GM23338 (cell line): Measurements from ENCODE around the gene SBF2.

Experiments used
- CREB1 ChIP-seq: fragments of 250-450 bp; sonication (Bioruptor Pico); IDR thresholded peaks from 2 replicates; pipeline ENCODE4 v1.5.0; 2020; ENCODE audit warnings: low read depth, mild to moderate bottlenecking, moderate library complexity
- EZH2 ChIP-seq: fragments of 200-600 bp; sonication (generic); IDR thresholded peaks from one replicate; pipeline ENCODE4 v1.8.0; 2017; ENCODE audit warnings: antibody characterized with exemption, mild to moderate bottlenecking, low read depth; ENCODE audit not compliant: unreplicated experiment
- EZH2phosphoT487 ChIP-seq: fragments of 200-600 bp; sonication (generic); IDR thresholded peaks from one replicate; pipeline ENCODE4 v1.8.1; 2018; ENCODE audit warnings: antibody characterized with exemption; ENCODE audit not compliant: unreplicated experiment
- JUNB ChIP-seq: IDR thresholded peaks from one replicate; pipeline ENCODE4 v1.6.1; 2016; ENCODE audit warnings: antibody characterized with exemption; ENCODE audit not compliant: unreplicated experiment
- NANOG ChIP-seq: IDR thresholded peaks from 2 replicates; pipeline ENCODE4 v1.6.1; 2016; ENCODE audit warnings: antibody characterized with exemption, borderline replicate concordance
- POLR2AphosphoS5 ChIP-seq: IDR thresholded peaks from 2 replicates; pipeline ENCODE4 v1.6.1; 2016; ENCODE audit warnings: antibody characterized with exemption, low read depth
- STAT1 ChIP-seq: IDR thresholded peaks from one replicate; pipeline ENCODE4 v1.6.1; 2016; ENCODE audit warnings: antibody characterized with exemption; ENCODE audit not compliant: unreplicated experiment
- ZNF114 ChIP-seq: fragments of 250-450 bp; sonication (Bioruptor Pico); IDR thresholded peaks from 2 replicates; pipeline ENCODE4 v1.5.0; 2020; ENCODE audit warnings: mild to moderate bottlenecking, moderate library complexity
- ZNF331 ChIP-seq: fragments of 250-450 bp; sonication (Bioruptor Pico); IDR thresholded peaks from 2 replicates; pipeline ENCODE4 v1.5.0; 2020; ENCODE audit warnings: low read depth, mild to moderate bottlenecking, moderate library complexity
- TF ChIP-seq, protein P1 (sequence below), 2 experiments: fragments of 200-600 bp in 1 of 2; sonication (generic) in 1 of 2; conservative IDR thresholded peaks; 2 replicates each; pipeline versions ENCODE4 v1.5.1 to v1.6.1; 2016 to 2017; ENCODE audit warnings: antibody characterized with exemption in 2 of 2, low read depth in 2 of 2, mild to moderate bottlenecking in 2 of 2, moderate library complexity in 1 of 2
- TF ChIP-seq, protein P2 (sequence below): IDR thresholded peaks from one replicate; pipeline ENCODE4 v1.6.1; 2018; ENCODE audit warnings: antibody characterized with exemption; ENCODE audit not compliant: unreplicated experiment
- TF ChIP-seq, protein P3 (sequence below): IDR thresholded peaks from 2 replicates; pipeline ENCODE4 v1.6.1; 2016; ENCODE audit warnings: antibody characterized with exemption
- TF ChIP-seq, protein P4 (sequence below): fragments of 250-450 bp; sonication (Bioruptor Pico); IDR thresholded peaks from 2 replicates; pipeline ENCODE4 v1.5.0; 2020; ENCODE audit warnings: mild to moderate bottlenecking, moderate library complexity

DNA sequence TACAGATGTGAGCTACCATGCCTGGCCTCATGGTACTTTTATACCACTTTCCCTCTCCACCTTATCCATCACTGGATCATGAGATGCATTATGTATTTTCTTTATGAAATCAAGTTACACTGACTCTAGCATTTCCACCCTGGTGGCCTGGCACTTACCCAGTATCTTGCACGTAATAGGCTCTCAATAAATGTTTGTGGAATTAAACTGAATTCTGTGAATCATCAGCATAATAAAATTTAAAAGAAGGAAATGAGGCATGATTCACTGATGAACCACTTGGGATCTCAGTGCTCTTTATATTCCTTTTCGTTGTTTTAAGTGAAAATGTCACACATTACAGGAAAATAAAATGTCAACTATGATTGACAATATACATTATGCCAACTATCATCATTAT lies 35.9 kb upstream of the SBF2 start:
- TF ChIP-seq, protein P1, sequence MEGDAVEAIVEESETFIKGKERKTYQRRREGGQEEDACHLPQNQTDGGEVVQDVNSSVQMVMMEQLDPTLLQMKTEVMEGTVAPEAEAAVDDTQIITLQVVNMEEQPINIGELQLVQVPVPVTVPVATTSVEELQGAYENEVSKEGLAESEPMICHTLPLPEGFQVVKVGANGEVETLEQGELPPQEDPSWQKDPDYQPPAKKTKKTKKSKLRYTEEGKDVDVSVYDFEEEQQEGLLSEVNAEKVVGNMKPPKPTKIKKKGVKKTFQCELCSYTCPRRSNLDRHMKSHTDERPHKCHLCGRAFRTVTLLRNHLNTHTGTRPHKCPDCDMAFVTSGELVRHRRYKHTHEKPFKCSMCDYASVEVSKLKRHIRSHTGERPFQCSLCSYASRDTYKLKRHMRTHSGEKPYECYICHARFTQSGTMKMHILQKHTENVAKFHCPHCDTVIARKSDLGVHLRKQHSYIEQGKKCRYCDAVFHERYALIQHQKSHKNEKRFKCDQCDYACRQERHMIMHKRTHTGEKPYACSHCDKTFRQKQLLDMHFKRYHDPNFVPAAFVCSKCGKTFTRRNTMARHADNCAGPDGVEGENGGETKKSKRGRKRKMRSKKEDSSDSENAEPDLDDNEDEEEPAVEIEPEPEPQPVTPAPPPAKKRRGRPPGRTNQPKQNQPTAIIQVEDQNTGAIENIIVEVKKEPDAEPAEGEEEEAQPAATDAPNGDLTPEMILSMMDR (conservative IDR thresholded peaks at IDR 0.05; ENCODE audit: low read depth in 2 of 2) = no peak
- TF ChIP-seq, protein P2, sequence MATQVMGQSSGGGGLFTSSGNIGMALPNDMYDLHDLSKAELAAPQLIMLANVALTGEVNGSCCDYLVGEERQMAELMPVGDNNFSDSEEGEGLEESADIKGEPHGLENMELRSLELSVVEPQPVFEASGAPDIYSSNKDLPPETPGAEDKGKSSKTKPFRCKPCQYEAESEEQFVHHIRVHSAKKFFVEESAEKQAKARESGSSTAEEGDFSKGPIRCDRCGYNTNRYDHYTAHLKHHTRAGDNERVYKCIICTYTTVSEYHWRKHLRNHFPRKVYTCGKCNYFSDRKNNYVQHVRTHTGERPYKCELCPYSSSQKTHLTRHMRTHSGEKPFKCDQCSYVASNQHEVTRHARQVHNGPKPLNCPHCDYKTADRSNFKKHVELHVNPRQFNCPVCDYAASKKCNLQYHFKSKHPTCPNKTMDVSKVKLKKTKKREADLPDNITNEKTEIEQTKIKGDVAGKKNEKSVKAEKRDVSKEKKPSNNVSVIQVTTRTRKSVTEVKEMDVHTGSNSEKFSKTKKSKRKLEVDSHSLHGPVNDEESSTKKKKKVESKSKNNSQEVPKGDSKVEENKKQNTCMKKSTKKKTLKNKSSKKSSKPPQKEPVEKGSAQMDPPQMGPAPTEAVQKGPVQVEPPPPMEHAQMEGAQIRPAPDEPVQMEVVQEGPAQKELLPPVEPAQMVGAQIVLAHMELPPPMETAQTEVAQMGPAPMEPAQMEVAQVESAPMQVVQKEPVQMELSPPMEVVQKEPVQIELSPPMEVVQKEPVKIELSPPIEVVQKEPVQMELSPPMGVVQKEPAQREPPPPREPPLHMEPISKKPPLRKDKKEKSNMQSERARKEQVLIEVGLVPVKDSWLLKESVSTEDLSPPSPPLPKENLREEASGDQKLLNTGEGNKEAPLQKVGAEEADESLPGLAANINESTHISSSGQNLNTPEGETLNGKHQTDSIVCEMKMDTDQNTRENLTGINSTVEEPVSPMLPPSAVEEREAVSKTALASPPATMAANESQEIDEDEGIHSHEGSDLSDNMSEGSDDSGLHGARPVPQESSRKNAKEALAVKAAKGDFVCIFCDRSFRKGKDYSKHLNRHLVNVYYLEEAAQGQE = no peak
- TF ChIP-seq EZH2 (no peak), ZNF331 (CRISPR knock-in tag) (no peak), CREB1 (CRISPR knock-in tag) (no peak), POLR2AphosphoS5 (no peak), EZH2phosphoT487 (no peak), ZNF114 (no peak), STAT1 (no peak), JUNB (no peak), NANOG (no peak)
- TF ChIP-seq, protein P3, sequence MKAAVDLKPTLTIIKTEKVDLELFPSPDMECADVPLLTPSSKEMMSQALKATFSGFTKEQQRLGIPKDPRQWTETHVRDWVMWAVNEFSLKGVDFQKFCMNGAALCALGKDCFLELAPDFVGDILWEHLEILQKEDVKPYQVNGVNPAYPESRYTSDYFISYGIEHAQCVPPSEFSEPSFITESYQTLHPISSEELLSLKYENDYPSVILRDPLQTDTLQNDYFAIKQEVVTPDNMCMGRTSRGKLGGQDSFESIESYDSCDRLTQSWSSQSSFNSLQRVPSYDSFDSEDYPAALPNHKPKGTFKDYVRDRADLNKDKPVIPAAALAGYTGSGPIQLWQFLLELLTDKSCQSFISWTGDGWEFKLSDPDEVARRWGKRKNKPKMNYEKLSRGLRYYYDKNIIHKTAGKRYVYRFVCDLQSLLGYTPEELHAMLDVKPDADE = no peak
- TF ChIP-seq, protein P4, sequence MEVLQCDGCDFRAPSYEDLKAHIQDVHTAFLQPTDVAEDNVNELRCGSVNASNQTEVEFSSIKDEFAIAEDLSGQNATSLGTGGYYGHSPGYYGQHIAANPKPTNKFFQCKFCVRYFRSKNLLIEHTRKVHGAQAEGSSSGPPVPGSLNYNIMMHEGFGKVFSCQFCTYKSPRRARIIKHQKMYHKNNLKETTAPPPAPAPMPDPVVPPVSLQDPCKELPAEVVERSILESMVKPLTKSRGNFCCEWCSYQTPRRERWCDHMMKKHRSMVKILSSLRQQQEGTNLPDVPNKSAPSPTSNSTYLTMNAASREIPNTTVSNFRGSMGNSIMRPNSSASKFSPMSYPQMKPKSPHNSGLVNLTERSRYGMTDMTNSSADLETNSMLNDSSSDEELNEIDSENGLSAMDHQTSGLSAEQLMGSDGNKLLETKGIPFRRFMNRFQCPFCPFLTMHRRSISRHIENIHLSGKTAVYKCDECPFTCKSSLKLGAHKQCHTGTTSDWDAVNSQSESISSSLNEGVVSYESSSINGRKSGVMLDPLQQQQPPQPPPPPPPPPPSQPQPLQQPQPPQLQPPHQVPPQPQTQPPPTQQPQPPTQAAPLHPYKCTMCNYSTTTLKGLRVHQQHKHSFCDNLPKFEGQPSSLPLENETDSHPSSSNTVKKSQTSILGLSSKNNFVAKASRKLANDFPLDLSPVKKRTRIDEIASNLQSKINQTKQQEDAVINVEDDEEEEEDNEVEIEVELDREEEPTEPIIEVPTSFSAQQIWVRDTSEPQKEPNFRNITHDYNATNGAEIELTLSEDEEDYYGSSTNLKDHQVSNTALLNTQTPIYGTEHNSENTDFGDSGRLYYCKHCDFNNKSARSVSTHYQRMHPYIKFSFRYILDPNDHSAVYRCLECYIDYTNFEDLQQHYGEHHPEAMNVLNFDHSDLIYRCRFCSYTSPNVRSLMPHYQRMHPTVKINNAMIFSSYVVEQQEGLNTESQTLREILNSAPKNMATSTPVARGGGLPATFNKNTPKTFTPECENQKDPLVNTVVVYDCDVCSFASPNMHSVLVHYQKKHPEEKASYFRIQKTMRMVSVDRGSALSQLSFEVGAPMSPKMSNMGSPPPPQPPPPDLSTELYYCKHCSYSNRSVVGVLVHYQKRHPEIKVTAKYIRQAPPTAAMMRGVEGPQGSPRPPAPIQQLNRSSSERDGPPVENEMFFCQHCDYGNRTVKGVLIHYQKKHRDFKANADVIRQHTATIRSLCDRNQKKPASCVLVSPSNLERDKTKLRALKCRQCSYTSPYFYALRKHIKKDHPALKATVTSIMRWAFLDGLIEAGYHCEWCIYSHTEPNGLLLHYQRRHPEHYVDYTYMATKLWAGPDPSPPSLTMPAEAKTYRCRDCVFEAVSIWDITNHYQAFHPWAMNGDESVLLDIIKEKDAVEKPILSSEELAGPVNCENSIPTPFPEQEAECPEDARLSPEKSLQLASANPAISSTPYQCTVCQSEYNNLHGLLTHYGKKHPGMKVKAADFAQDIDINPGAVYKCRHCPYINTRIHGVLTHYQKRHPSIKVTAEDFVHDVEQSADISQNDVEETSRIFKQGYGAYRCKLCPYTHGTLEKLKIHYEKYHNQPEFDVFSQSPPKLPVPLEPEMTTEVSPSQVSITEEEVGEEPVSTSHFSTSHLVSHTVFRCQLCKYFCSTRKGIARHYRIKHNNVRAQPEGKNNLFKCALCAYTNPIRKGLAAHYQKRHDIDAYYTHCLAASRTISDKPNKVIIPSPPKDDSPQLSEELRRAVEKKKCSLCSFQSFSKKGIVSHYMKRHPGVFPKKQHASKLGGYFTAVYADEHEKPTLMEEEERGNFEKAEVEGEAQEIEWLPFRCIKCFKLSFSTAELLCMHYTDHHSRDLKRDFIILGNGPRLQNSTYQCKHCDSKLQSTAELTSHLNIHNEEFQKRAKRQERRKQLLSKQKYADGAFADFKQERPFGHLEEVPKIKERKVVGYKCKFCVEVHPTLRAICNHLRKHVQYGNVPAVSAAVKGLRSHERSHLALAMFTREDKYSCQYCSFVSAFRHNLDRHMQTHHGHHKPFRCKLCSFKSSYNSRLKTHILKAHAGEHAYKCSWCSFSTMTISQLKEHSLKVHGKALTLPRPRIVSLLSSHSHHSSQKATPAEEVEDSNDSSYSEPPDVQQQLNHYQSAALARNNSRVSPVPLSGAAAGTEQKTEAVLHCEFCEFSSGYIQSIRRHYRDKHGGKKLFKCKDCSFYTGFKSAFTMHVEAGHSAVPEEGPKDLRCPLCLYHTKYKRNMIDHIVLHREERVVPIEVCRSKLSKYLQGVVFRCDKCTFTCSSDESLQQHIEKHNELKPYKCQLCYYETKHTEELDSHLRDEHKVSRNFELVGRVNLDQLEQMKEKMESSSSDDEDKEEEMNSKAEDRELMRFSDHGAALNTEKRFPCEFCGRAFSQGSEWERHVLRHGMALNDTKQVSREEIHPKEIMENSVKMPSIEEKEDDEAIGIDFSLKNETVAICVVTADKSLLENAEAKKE (CRISPR knock-in tag) = no peak
